ENCODE measurements around the gene TNFRSF21.

- TF ChIP-seq CTCF (IDR thresholded peaks at IDR 0.05): no peak
- TF ChIP-seq POLR2A (IDR thresholded peaks at IDR 0.05): no peak
Observed at GRCh38 chr6:47221565-47221964, 88.1 kb downstream of the TNFRSF21 start.

All from body of pancreas (tissue), 4 donors.